Skeletal muscle satellite cell (primary cell): ENCODE data around the gene DENND2D.

Experiments used
- H3K27me3 ChIP-seq: 2 replicates; pipeline ENCODE4 v1.7.0; 2013; ENCODE audit warnings: low read length; ENCODE audit not compliant: control insufficient read depth, insufficient read depth
- H3K36me3 ChIP-seq: 2 replicates; pipeline ENCODE4 v1.7.0; 2013; ENCODE audit warnings: mild to moderate bottlenecking, control low read depth, low read length; ENCODE audit not compliant: insufficient read depth
- H3K4me1 ChIP-seq: 2 replicates; pipeline ENCODE4 v1.7.0; 2013; ENCODE audit warnings: low read length; ENCODE audit not compliant: control insufficient read depth, insufficient read depth
- H3K4me2 ChIP-seq: 2 replicates; pipeline ENCODE4 v1.7.0; 2013; ENCODE audit warnings: mild to moderate bottlenecking, low read length
- H3K4me3 ChIP-seq: 2 replicates; pipeline ENCODE4 v1.7.0; 2013; ENCODE audit warnings: low read length
- H3K9ac ChIP-seq: 2 replicates; pipeline ENCODE4 v1.7.0; 2013; ENCODE audit warnings: mild to moderate bottlenecking, low read depth, low read length, moderate library complexity
- H3K9me3 ChIP-seq: replicated peaks from 2 replicates; pipeline ENCODE4 v1.7.0; 2013; ENCODE audit warnings: mild to moderate bottlenecking, control low read depth, low read length

Gene DENND2D

GRCh38 chr1:111211921-111212320 lies 11.5 kb upstream of the DENND2D start:
- Histone ChIP-seq H3K9ac (no peak overlapping the region), H3K4me1 (no peaks in the 10 kb centered on the region), H3K4me2 (no peak overlapping the region), H3K9me3 (no peaks in the 10 kb centered on the region), H3K36me3 (no peaks in the 10 kb centered on the region), H3K27me3 (peaks cover 47% of the 10 kb centered on the region), H3K4me3 (no peak overlapping the region)

- Histone ChIP-seq H3K9me3 (no peaks in the 10 kb centered on the region), H3K4me2 (no peak overlapping the region), H3K36me3 (no peaks in the 10 kb centered on the region), H3K27me3 (peaks cover 70% of the 10 kb centered on the region), H3K9ac (no peak overlapping the region), H3K4me1 (peaks cover under 1% of the 10 kb centered on the region), H3K4me3 (no peak overlapping the region)
Measured at GRCh38 chr1:111209622-111210021, 9.2 kb upstream of the DENND2D start.

GRCh38 chr1:111208921-111209320 lies 8.5 kb upstream of the DENND2D start:
- H3K4me1 ChIP-seq = peaks cover 4% of the 10 kb centered on the region
- no peak overlapping the region for H3K4me2 ChIP-seq
- H3K4me3 ChIP-seq = no peak overlapping the region
- peaks cover 74% of the 10 kb centered on the region for H3K27me3 ChIP-seq
- no peak overlapping the region for H3K9ac ChIP-seq
- no peaks in the 10 kb centered on the region for H3K9me3 ChIP-seq
- no peaks in the 10 kb centered on the region for H3K36me3 ChIP-seq

- H3K4me1 ChIP-seq = peaks cover 4% of the 10 kb centered on the region
- H3K9me3 ChIP-seq = no peaks in the 10 kb centered on the region
- peaks cover 72% of the 10 kb centered on the region for H3K27me3 ChIP-seq
- H3K36me3 ChIP-seq = no peaks in the 10 kb centered on the region
- H3K4me3 ChIP-seq = no peak overlapping the region
- no peak overlapping the region for H3K4me2 ChIP-seq
- no peak overlapping the region for H3K9ac ChIP-seq
Measured at GRCh38 chr1:111205714-111206050, 5.2 kb upstream of the DENND2D start.

GRCh38 chr1:111204983-111205713 lies 4.7 kb upstream of the DENND2D start:
- Histone ChIP-seq H3K4me3 (no peak overlapping the region), H3K4me1 (peaks cover 4% of the 10 kb centered on the region), H3K9ac (no peak overlapping the region)

GRCh38 chr1:111204201-111204982 lies 3.9 kb upstream of the DENND2D start:
- H3K9me3 ChIP-seq = no peaks in the 10 kb centered on the region
- peak overlapping the region; percentile 86 for H3K4me2 ChIP-seq
- peaks cover 61% of the 10 kb centered on the region for H3K27me3 ChIP-seq
- H3K9ac ChIP-seq = peak overlapping the region; percentile 67
- H3K36me3 ChIP-seq = no peaks in the 10 kb centered on the region
- peaks cover 4% of the 10 kb centered on the region for H3K4me1 ChIP-seq
- H3K4me3 ChIP-seq = peak overlapping the region; percentile 75

More at GRCh38 chr1:111204983-111205713, 4.7 kb upstream of the DENND2D start:
- Histone ChIP-seq H3K9me3 (no peaks in the 10 kb centered on the region), H3K4me2 (no peak overlapping the region), H3K36me3 (no peaks in the 10 kb centered on the region), H3K27me3 (peaks cover 67% of the 10 kb centered on the region)

- H3K4me1 ChIP-seq = peaks cover 4% of the 10 kb centered on the region
- H3K9ac ChIP-seq = peak overlapping the region; percentile 67
- no peaks in the 10 kb centered on the region for H3K9me3 ChIP-seq
- H3K27me3 ChIP-seq = peaks cover 54% of the 10 kb centered on the region
- peak overlapping the region; percentile 75 for H3K4me3 ChIP-seq
- no peaks in the 10 kb centered on the region for H3K36me3 ChIP-seq
- H3K4me2 ChIP-seq = peak overlapping the region; percentile 86
Measured at GRCh38 chr1:111203681-111204200, 3.3 kb upstream of the DENND2D start.

GRCh38 chr1:111202707-111203623 lies 2.5 kb upstream of the DENND2D start:
- Histone ChIP-seq H3K4me1 (peaks cover 4% of the 10 kb centered on the region), H3K4me3 (peak overlapping the region; percentile 75), H3K4me2 (peak overlapping the region; percentile 86), H3K36me3 (no peaks in the 10 kb centered on the region), H3K27me3 (peaks cover 46% of the 10 kb centered on the region), H3K9me3 (no peaks in the 10 kb centered on the region), H3K9ac (no peak overlapping the region)

GRCh38 chr1:111202366-111202706 lies 1.9 kb upstream of the DENND2D start:
- Histone ChIP-seq H3K4me1 (peaks cover 4% of the 10 kb centered on the region), H3K4me3 (no peak overlapping the region), H3K9ac (no peak overlapping the region), H3K9me3 (no peaks in the 10 kb centered on the region), H3K27me3 (peaks cover 40% of the 10 kb centered on the region), H3K4me2 (no peak overlapping the region), H3K36me3 (no peaks in the 10 kb centered on the region)

GRCh38 chr1:111201275-111202090 lies 1.0 kb upstream of the DENND2D start:
- Histone ChIP-seq H3K9ac (no peak overlapping the region), H3K9me3 (no peaks in the 10 kb centered on the region)

More at GRCh38 chr1:111201275-111202090, 1.0 kb upstream of the DENND2D start:
- H3K4me2 ChIP-seq = no peak overlapping the region
- peaks cover 32% of the 10 kb centered on the region for H3K27me3 ChIP-seq
- H3K4me3 ChIP-seq = no peak overlapping the region
- H3K4me1 ChIP-seq = peaks cover 4% of the 10 kb centered on the region
- no peaks in the 10 kb centered on the region for H3K36me3 ChIP-seq
